IMR-90 (cell line): ENCODE data around the gene ZFHX3. TPM values are rescaled to one million over a fixed set of nuclear protein-coding genes. Genes with fewer than 3 reads are reported as not detected.
A peak's percentile ranks its signal among the peaks of the same experiment; 100 is the strongest.
"Not testable (repeated sequence)": the region's sequence is repeated elsewhere in the genome, so short reads cannot be mapped to it uniquely, and the experiment has no call there.

ENCODE experiments used
- ATAC-seq: fragments of 200-7000 bp; cut with Tn5 transposase; 2 replicates; pipeline ENCODE4 v1.9.1; 2020; ENCODE audit warnings: low read depth, mild to moderate bottlenecking, moderate library complexity
- BruUV-seq: library from RNA; stranded (reverse); fragments of 400-500 nt; replicated peaks from 2 replicates; lab custom pipeline; 2021; lab: Mats Ljungman, UMichigan
- CTCF ChIA-PET: fragments of 300-600 bp; formaldehyde crosslinking; extraction: SDS; loops from one replicate; lab custom pipeline; 2021; ENCODE audit warnings: antibody characterized with exemption; lab: Yijun Ruan, JAX
- POLR2A ChIA-PET: fragments of 300-600 bp; sonication (Branson Sonifier 250); formaldehyde crosslinking; loops from one replicate; lab custom pipeline; 2022; ENCODE audit warnings: antibody characterized with exemption; ENCODE audit not compliant: unreplicated experiment; lab: Charles Lee
- DNase-seq: peaks from one replicate; pipeline ENCODE4 v3.0.0; 2013
- H2AFZ ChIP-seq: replicated peaks from 2 replicates; pipeline ENCODE3; 2013; ENCODE audit warnings: low read length, mild to moderate bottlenecking; ENCODE audit not compliant: poor library complexity
- H2AK5ac ChIP-seq: 2 replicates; pipeline ENCODE4 v1.6.1; 2013; ENCODE audit warnings: low read depth, low read length, inconsistent platforms
- H2AK9ac ChIP-seq: replicated peaks from 2 replicates; pipeline ENCODE3; 2013; ENCODE audit warnings: mild to moderate bottlenecking, low read depth, low read length, moderate library complexity; ENCODE audit not compliant: poor library complexity
- H2BK120ac ChIP-seq: 2 replicates; pipeline ENCODE4 v1.6.1; 2013; ENCODE audit warnings: low read depth, low read length, inconsistent platforms
- H2BK15ac ChIP-seq: 3 replicates; pipeline ENCODE4 v1.6.1; 2013; ENCODE audit warnings: low read depth, low read length, inconsistent platforms
- H2BK20ac ChIP-seq: 2 replicates; pipeline ENCODE4 v1.6.1; 2013; ENCODE audit warnings: low read depth, mild to moderate bottlenecking, inconsistent platforms, low read length, moderate library complexity
- H2BK5ac ChIP-seq: 2 replicates; pipeline ENCODE4 v1.6.1; 2013; ENCODE audit warnings: mild to moderate bottlenecking, low read depth, low read length, inconsistent platforms; ENCODE audit not compliant: poor library complexity, severe bottlenecking
- H3K14ac ChIP-seq: replicated peaks from 2 replicates; pipeline ENCODE4 v1.6.1; 2013; ENCODE audit warnings: low read depth, low read length, inconsistent platforms
- H3K18ac ChIP-seq: 2 replicates; pipeline ENCODE4 v1.6.1; 2013; ENCODE audit warnings: low read depth, low read length, control low read depth
- H3K23ac ChIP-seq: 2 replicates; pipeline ENCODE4 v1.6.1; 2013; ENCODE audit warnings: low read depth, low read length, inconsistent platforms
- H3K27ac ChIP-seq: 2 replicates; pipeline ENCODE4 v1.5.1; 2013; ENCODE audit warnings: mild to moderate bottlenecking, control low read depth, low read length; ENCODE audit not compliant: insufficient read depth
- H3K27me3 ChIP-seq: 2 replicates; pipeline ENCODE4 v1.6.1; 2013; ENCODE audit warnings: low read length; ENCODE audit not compliant: control insufficient read depth, insufficient read depth
- H3K36me3 ChIP-seq: 2 replicates; pipeline ENCODE4 v1.6.1; 2013; ENCODE audit warnings: low read length, mixed read lengths; ENCODE audit not compliant: control insufficient read depth, insufficient read depth
- H3K4ac ChIP-seq: 2 replicates; pipeline ENCODE4 v1.6.1; 2013; ENCODE audit warnings: low read depth, low read length, inconsistent platforms
- H3K4me1 ChIP-seq: 2 replicates; pipeline ENCODE4 v1.6.1; 2013; ENCODE audit warnings: low read length, mixed read lengths; ENCODE audit not compliant: control insufficient read depth, insufficient read depth
- H3K4me2 ChIP-seq: 2 replicates; pipeline ENCODE4 v1.6.1; 2013; ENCODE audit warnings: low read depth, mild to moderate bottlenecking, control low read depth, low read length, moderate library complexity
- H3K4me3 ChIP-seq: 2 replicates; pipeline ENCODE4 v1.5.1; 2013; ENCODE audit warnings: low read depth, mild to moderate bottlenecking, control low read depth, low read length, moderate library complexity; ENCODE audit not compliant: insufficient read depth
- H3K56ac ChIP-seq: 2 replicates; pipeline ENCODE4 v1.6.1; 2013; ENCODE audit warnings: low read length, inconsistent platforms; ENCODE audit not compliant: insufficient read depth; ENCODE audit errors: extremely low read depth
- H3K79me1 ChIP-seq, 2 experiments: 2 replicates each; pipeline ENCODE4 v1.6.1; 2013; ENCODE audit warnings: low read length in 2 of 2, inconsistent platforms in 1 of 2, low read depth in 1 of 2
- H3K9ac ChIP-seq: 2 replicates; pipeline ENCODE4 v1.6.1; 2013; ENCODE audit warnings: low read depth, low read length, control low read depth
- H3K9me1 ChIP-seq: 2 replicates; pipeline ENCODE4 v1.6.1; 2013; ENCODE audit warnings: low read length, inconsistent platforms; ENCODE audit not compliant: insufficient read depth
- H3K9me3 ChIP-seq: 2 replicates; pipeline ENCODE4 v1.6.1; 2013; ENCODE audit warnings: low read length; ENCODE audit not compliant: control insufficient read depth, insufficient read depth
- H4K20me1 ChIP-seq: 2 replicates; pipeline ENCODE4 v1.6.1; 2013; ENCODE audit warnings: low read length, inconsistent platforms; ENCODE audit not compliant: insufficient read depth
- H4K5ac ChIP-seq: 2 replicates; pipeline ENCODE4 v1.6.1; 2013; ENCODE audit warnings: mild to moderate bottlenecking, low read depth, low read length, control low read depth
- H4K8ac ChIP-seq, 2 experiments: 2 replicates each; pipeline ENCODE4 v1.6.1; 2013; ENCODE audit warnings: low read depth in 2 of 2, low read length in 2 of 2, control low read depth in 1 of 2, inconsistent platforms in 1 of 2
- H4K91ac ChIP-seq: 2 replicates; pipeline ENCODE4 v1.6.1; 2013; ENCODE audit warnings: low read depth, low read length, inconsistent platforms; ENCODE audit not compliant: insufficient read depth
- CEBPB ChIP-seq: IDR thresholded peaks from 2 replicates; pipeline ENCODE4 v1.6.1; 2012; ENCODE audit warnings: low read depth, low read length, improper control_type of control experiment
- CHD1 ChIP-seq: IDR thresholded peaks from 2 replicates; pipeline ENCODE4 v1.6.1; 2012; ENCODE audit warnings: low read depth, low read length, improper control_type of control experiment
- FOS ChIP-seq: fragments of 150-350 bp; IDR thresholded peaks from 2 replicates; pipeline ENCODE4 v1.6.1; 2016; ENCODE audit warnings: low read depth, low read length
- NFE2L2 ChIP-seq: fragments of 150-350 bp; IDR thresholded peaks from 2 replicates; pipeline ENCODE4 v1.6.1; 2016; ENCODE audit warnings: low read depth, mild to moderate bottlenecking, low read length
- WGBS, 2 experiments: methylation state at CpG; one replicate each; pipeline versions ENCODE4 v1.1.5 to v1.1.7; 2013; ENCODE audit warnings: missing lambda C conversion rate in 2 of 2; ENCODE audit not compliant: insufficient read length in 1 of 2; ENCODE audit errors: extremely low coverage in 2 of 2; 5-methylcytosine and 5-hydroxymethylcytosine counted together
- dilution Hi-C: fragments of 300-500 bp; cut with HindIII; formaldehyde crosslinking; loops from one replicate; pipeline ENCODE4 v1.14.3; 2018; ENCODE audit warnings: low sequenced_read_pairs; ENCODE audit not compliant: unreplicated experiment
- in situ Hi-C: fragments of 300-500 bp; cut with MboI; formaldehyde crosslinking; loops from 3 replicates; pipeline ENCODE4 v1.14.3; 2019; ENCODE audit warnings: low sequenced_read_pairs, inconsistent platforms, mixed read lengths
- intact Hi-C: fragments of 100-400 bp; cut with micrococcal nuclease; formaldehyde crosslinking; loops from 2 replicates; pipeline ENCODE4 v1.10.0; 2022
- polyA plus RNA-seq, 3 experiments: library from polyadenylated mRNA; depleted of rRNA; stranded (reverse); fragments of >200 nt; gene quantifications; 2 replicates each; pipeline ENCODE4 v1.2.3, GENCODE V29; 2012; ENCODE audit warnings: low replicate concordance in 1 of 3
- total RNA-seq: library from RNA; depleted of rRNA; stranded (reverse); fragments of >200 nt; gene quantifications from 2 replicates; pipeline ENCODE4 v1.2.3, GENCODE V29; 2012
- TF ChIP-seq, protein P1 (sequence below): fragments of 150-350 bp; IDR thresholded peaks from 2 replicates; pipeline ENCODE4 v1.6.1; 2017; ENCODE audit warnings: mild to moderate bottlenecking, antibody characterized with exemption, low read length, low read depth
- TF ChIP-seq, protein P2 (sequence below): fragments of 150-350 bp; IDR thresholded peaks from 2 replicates; pipeline ENCODE4 v1.6.1; 2016; ENCODE audit warnings: low read depth, mild to moderate bottlenecking, low read length, moderate library complexity, borderline replicate concordance

Gene ZFHX3
- total and polyA plus RNA-seq, 2 of the 4 experiments (the other 2 are of a cell fraction) = 1.4 to 1.7 TPM

DNA sequence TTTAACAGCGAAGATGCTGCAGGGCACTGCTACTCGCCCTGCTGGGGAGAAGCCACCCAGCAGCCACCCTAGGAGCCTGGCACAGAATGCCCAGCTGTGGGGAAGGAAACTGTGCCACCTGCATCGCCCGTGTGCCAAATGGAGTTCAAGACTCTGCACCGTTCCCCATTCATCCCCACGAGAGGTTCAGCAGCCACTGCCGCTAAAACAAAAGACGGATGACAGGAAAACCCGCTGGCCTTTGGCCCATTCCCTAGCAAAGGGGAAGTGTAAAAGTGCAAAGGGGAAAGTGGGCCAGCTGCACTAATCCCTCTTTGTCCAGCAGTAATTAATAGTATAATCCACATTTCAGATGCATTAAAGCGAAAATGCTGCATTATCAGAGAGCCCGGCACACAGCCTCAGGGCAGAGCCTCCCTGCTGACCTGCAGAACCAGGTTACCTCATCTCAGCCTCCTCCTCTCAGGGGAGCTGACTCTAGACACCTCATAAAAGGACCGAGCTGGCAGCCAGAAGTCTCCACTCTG lies 37.7 kb downstream of the ZFHX3 start:
- dilution Hi-C loops = no loop called here

DNA sequence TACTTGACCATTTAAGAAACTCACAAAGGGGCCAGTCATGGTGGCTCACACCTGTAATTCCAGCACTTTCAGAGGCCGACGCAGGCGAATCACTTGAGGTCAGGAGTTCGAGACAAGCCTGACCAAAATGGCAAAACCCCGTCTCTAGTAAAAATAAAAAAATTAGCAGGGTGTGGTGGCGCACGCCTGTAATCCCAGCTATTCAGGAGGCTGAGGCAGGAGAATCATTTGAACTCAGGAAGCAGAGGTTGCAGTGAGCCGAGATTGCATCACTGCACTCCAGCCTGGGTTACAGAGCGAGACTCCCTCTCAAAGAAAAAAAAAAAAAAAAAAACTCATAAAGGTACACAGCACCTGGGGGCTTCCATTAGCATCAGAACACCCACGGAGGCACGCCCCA lies 38.2 kb downstream of the ZFHX3 start:
- H4K91ac ChIP-seq, H3K18ac ChIP-seq, H2BK120ac ChIP-seq, H3K9me3 ChIP-seq, H3K56ac ChIP-seq, H2BK5ac ChIP-seq, in situ Hi-C loops, H2BK15ac ChIP-seq, DNase-seq, H3K4me2 ChIP-seq, H3K27me3 ChIP-seq, BruUV-seq, H3K9ac ChIP-seq, H3K27ac ChIP-seq, H2BK20ac ChIP-seq, H3K14ac ChIP-seq, H4K8ac ChIP-seq, H3K23ac ChIP-seq, H3K4ac ChIP-seq, ATAC-seq, H4K5ac ChIP-seq, H3K4me1 ChIP-seq, dilution Hi-C loops, H2AFZ ChIP-seq, intact Hi-C loops, H3K4me3 ChIP-seq, POLR2A ChIA-PET, H2AK9ac ChIP-seq, H3K9me1 ChIP-seq, H3K36me3 ChIP-seq: not testable (repeated sequence)
- CTCF ChIA-PET = interaction anchor here (0.6 kb wide), 1 partner anchor 1579 kb away, joined by 7 read pairs; no protein-coding TSS in a partner anchor
- Histone ChIP-seq H2AK5ac (peak overlapping the region; percentile 21; the same call in 1 of the 2 replicates), H3K79me1 (peaks cover 38 to 62% of the 10 kb centered on the region in 2 experiments), H4K20me1 (peaks cover 28% of the 10 kb centered on the region)
- WGBS, 2 experiments = 80% methylated on average over 1 of the region's 11 CpGs; no CpG with 5 or more reads in 1 of the 2 experiments

More for the DNA sequence above, 37.7 kb downstream of the ZFHX3 start:
- no TSS peak for BruUV-seq
- H3K27me3 ChIP-seq = no peaks in the 10 kb centered on the region
- ChIA-PET CTCF (interaction anchor here (0.6 kb wide), 1 partner anchor 1578 kb away, joined by 7 read pairs; no protein-coding TSS in a partner anchor), POLR2A (no interaction called here)
- peaks cover 39 to 62% of the 10 kb centered on the region in 2 experiments for H3K79me1 ChIP-seq
- H2AFZ ChIP-seq = no peak overlapping the region
- no peak overlapping the region for H2BK5ac ChIP-seq
- no peak overlapping the region for H3K56ac ChIP-seq
- in situ Hi-C loops = no loop called here
- peak overlapping the region; percentile 21; the same call in 1 of the 2 replicates for H2AK5ac ChIP-seq
- H2BK15ac ChIP-seq = no peak overlapping the region
- DNase-seq (no peak), ATAC-seq (no peak)
- no peak overlapping the region for H4K5ac ChIP-seq
- no peaks in the 10 kb centered on the region for H3K36me3 ChIP-seq
- WGBS, 2 experiments = no CpG with 5 or more reads among the region's 12 CpGs
- TF ChIP-seq CEBPB (no peak), CHD1 (no peak), FOS (no peak), NFE2L2 (no peak)
- TF ChIP-seq, protein P1, sequence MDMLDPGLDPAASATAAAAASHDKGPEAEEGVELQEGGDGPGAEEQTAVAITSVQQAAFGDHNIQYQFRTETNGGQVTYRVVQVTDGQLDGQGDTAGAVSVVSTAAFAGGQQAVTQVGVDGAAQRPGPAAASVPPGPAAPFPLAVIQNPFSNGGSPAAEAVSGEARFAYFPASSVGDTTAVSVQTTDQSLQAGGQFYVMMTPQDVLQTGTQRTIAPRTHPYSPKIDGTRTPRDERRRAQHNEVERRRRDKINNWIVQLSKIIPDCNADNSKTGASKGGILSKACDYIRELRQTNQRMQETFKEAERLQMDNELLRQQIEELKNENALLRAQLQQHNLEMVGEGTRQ = no peak
- TF ChIP-seq, protein P2, sequence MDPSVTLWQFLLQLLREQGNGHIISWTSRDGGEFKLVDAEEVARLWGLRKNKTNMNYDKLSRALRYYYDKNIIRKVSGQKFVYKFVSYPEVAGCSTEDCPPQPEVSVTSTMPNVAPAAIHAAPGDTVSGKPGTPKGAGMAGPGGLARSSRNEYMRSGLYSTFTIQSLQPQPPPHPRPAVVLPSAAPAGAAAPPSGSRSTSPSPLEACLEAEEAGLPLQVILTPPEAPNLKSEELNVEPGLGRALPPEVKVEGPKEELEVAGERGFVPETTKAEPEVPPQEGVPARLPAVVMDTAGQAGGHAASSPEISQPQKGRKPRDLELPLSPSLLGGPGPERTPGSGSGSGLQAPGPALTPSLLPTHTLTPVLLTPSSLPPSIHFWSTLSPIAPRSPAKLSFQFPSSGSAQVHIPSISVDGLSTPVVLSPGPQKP = no peak
- H3K4ac ChIP-seq = no peak overlapping the region
- H4K91ac ChIP-seq = no peak overlapping the region
- H2AK9ac ChIP-seq = peak overlapping the region; percentile 50
- H3K9me1 ChIP-seq = peaks cover 9% of the 10 kb centered on the region
- no peak overlapping the region for H3K4me2 ChIP-seq
- no peak overlapping the region for H4K8ac ChIP-seq
- no peak overlapping the region for H3K9ac ChIP-seq
- H3K18ac ChIP-seq = no peak overlapping the region
- no peak overlapping the region for H2BK120ac ChIP-seq
- H4K20me1 ChIP-seq = peaks cover 33% of the 10 kb centered on the region
- peaks cover 5% of the 10 kb centered on the region for H3K4me1 ChIP-seq
- H3K23ac ChIP-seq = 0 out of 2 replicates have a peak overlapping the region, but pooled peaks have one; percentile 14
- intact Hi-C loops = no loop called here
- no peak overlapping the region for H3K27ac ChIP-seq
- H3K4me3 ChIP-seq = no peak overlapping the region
- H3K14ac ChIP-seq = no peak overlapping the region
- H3K9me3 ChIP-seq = no peaks in the 10 kb centered on the region
- no peak overlapping the region for H2BK20ac ChIP-seq
